ENCODE measurements around the gene NAP1L4.
A peak's percentile ranks its signal among the peaks of the same experiment; 100 is the strongest.

Gene NAP1L4, protein sequence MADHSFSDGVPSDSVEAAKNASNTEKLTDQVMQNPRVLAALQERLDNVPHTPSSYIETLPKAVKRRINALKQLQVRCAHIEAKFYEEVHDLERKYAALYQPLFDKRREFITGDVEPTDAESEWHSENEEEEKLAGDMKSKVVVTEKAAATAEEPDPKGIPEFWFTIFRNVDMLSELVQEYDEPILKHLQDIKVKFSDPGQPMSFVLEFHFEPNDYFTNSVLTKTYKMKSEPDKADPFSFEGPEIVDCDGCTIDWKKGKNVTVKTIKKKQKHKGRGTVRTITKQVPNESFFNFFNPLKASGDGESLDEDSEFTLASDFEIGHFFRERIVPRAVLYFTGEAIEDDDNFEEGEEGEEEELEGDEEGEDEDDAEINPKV

DNA sequence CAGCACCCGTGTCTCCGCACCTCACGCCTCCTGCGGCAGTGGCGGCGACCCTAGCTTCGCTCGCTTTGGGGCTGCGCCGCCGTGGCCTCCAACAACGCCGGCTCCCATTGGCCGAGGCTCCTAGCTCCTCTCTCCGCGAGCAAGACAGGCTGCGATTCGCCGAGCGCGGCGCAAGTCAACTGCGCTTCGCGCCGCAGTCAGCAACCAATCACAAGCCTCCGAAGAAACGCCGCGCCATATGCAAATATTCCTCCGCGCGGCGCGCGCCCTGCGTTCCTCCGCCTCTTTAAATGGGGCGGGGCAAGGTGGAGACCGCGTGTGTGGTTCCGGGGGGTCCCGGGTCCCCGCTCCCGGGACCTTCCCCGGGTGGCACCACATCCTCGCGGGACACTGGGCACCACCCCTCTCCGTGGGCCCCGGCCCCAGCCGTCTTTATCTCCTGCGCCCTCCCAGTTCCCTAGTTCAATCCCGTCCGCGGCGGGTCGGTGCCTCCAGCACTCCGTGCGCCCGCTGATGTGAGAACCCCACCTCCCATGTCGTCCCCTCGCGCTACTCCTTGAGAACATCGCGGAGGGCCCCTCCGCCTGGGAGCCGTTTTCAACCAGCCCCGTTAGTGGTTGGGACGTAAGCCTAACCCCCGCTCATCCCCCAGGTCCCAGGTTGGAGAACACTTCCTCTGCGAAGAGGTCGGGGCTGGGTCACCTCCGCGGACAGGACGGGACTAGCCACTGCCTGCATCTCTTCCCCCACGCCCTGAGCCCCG, at the start of gene NAP1L4:
NAP1L4 (minus strand) TSS at position 96 of the 763 bp plus-strand sequence. CDS start 13,109 bp downstream, outside the sequence.
- DNase-seq = peak; percentile 99

DNA sequence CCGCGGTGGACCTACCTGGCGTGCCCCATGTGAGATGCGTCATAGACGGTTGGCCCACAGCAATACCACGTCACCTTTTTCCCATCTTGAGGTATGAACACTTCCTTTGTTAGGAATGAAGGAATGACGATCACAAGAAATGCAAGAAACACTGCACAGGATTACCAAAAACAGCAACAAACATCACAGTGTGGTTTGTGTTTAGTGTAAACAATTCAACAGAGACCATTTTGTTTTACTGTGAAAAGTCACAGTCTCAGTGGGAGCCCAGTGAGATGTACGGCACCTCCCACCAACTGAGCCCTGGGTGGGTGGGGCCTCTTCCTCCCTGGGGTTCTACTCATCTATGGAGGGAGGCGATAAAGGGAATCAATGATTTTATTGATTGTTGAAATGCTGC, 48.8 kb upstream of the NAP1L4 start:
- DNase-seq = no peak

DNA sequence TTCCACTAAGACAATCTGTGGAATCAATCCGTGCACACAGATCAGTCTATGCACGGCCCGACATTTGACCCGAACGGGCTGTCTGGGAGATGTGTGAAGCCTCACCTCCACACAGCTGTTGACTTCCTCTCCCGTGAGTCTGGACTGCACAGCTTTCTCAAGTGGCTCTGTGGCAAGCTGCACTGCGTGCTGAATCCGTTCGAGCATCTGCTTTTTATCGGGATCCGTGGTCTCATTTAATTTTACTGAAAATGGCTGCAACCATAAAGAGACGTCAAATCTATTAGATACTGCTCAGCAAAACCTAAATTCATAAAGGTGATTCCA, 45.8 kb upstream of the NAP1L4 start:
- DNase-seq = no peak

DNA sequence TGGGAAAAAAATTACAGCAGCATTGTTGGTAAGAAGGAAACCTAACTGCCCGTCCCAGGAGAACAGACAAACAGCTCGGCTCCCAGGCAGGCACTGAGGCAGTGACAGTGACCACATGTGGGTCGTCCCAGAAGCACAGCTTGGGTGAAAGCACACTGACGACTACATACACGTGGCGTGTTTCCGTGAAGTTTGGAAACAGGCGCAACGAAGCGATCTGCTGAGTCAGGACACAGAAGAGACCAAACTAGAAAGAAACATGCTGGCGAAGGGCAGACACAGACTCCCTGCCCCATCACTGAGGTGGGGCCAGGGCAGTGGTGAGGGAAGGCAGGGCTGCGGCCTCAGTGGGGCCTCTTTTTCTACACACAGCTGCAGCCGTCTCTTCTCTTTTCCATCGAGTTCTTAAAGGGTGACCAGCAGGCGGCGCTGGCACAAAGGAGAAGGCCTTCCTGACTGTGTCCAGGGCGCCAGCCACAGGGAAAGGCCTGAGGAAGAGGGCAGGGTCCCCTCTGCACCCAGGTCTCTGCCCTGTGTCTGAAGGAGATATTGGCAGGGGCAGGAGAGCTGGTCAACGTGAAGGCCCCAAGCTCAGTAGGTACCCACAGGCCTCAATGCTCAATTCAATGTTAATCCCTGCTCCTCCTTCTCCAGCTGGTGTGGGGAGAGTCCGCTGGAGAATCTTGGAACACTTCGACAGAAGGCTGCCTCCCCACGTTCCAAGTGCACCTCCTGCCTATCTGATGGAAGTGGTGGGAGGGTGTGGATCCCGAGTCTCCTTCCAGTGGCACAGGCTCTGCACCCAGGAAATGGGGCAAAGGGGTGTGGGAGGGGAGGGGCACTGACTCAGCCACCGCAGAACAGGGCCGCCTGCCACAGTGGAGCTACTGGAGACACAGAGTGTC, 45.2 kb upstream of the NAP1L4 start:
- DNase-seq = peak; percentile 87

DNA sequence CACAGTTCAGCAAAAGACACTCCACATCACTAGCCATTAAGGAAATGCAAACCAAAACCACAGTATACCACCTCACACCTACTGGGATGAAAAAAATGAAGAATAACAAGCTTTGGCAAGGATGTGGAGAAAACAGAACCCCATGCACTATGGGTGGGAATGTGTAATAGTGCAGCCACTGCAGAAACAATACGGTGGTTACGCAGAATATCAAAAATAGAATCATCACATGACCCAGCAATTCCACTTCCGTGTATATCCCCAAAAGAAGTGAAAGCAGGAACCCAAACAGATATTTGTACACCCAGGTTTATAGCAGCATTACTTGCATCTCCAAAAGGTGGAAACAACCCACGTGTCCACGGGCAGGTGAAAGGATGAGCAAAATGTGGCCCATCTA, 44.3 kb upstream of the NAP1L4 start:
- DNase-seq = no peak

DNA sequence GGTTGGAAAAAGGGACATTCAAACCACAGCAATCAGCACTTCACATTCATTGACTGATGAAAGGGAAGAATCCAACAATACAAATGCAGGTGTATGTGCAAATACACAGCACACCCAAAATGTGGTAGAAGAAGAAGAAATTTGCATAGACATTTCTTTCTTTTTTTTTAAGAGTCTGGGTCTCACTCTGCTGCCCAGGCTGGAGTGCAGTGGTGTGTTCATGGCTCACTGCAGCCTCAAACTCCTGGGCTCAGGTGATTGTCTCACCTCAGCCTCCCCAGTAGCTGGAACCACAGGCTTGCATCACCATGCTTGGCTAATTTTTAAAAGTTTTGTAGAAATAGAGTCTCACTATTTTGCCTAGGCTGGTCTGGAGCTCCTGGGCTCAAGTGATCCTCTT, 43.2 kb upstream of the NAP1L4 start:
- no peak for DNase-seq

DNA sequence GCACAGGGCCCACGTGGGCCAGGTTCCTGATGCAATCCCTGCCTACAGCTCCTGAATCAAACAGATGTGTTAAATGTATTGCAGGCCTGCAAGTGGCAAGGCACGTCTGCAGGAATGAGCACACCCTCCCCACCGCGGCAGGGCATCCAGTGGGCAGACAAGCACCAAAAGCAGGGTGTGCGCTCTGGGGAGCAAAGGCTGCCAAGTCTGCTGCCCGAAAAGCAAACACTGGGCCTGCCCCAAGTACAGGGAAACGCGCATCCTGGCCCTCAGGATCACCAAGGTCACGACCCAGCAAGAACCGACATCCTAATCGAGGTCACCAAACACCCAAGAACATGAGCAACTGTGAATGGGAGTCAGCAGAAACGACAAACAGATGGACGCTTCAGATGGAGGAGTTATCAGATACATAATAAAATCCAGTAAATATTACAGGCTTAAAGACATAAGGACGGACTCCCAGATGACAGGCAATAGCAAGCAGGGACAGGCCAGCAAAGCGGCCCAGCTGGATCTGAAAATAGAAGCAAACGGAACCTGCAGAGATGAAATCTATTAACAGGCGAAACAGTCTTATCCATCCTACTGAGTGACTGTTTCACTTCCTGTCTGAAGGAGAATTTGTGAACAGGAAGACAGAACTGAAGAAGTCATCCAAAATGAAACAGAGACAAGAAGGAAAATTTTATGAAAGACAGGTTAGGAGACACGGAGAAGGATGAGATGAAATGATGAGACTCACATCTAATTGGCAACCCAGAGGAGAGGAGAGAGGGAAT, 38.4 kb upstream of the NAP1L4 start:
- peak; percentile 20 for DNase-seq

DNA sequence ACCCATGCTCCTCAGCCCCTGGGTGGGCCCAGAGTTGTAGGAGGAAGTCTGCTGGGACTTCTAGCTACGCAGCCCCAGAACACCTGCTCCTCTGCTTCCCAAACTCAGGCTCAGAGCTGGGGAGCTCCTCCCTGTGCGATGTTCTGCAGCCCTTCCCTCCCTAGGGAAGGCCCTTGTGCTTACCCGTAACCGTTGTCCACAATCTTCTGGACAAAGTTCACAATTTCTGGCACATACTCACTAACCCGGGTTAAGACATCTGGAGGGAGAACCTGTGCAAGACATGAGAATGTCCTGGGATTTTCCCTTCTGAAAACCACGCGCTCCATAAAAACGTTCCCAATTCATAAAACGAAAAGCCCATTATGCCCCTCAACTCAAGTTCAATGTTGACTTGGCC, 36.7 kb upstream of the NAP1L4 start:
- no peak for DNase-seq

DNA sequence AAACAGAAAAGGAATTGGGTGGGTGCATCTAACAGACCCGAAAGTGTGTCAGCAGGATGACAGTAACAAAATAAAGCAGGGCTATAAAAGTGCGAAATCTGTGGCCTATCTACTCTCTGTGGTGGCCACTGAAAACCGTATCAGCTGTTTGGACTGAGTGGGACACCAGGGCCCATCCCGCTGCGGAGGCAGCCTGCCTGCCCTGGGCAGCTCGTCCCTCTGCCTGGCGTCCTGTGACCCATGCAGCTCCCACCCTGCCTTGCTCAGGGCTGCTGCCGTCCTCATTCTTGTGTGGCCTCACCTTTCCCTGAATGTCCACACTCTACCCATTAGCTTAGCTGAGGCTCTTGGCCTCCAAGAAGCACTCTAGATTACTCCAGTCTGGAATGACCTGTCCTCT, 34.7 kb upstream of the NAP1L4 start:
- DNase-seq = no peak

DNA sequence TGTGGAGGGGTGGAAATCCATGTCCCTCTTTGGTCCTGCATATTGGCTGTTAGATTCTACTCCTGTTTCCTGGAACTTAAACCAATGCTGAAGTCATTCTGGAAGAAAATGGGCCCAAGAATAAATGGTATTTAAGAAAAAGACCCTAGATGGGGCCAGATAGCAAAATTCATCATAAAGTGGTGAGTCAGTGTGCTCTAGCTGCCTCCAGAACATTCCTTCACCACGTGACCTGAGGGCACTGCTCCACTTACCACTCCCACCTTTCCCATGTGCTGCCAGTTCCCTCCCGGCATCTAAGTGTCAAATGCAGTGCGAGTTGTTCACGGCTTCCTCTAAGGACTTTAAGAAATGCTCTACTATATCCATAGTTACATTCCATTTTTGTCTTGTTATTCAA, 30.9 kb upstream of the NAP1L4 start:
- DNase-seq = no peak

DNA sequence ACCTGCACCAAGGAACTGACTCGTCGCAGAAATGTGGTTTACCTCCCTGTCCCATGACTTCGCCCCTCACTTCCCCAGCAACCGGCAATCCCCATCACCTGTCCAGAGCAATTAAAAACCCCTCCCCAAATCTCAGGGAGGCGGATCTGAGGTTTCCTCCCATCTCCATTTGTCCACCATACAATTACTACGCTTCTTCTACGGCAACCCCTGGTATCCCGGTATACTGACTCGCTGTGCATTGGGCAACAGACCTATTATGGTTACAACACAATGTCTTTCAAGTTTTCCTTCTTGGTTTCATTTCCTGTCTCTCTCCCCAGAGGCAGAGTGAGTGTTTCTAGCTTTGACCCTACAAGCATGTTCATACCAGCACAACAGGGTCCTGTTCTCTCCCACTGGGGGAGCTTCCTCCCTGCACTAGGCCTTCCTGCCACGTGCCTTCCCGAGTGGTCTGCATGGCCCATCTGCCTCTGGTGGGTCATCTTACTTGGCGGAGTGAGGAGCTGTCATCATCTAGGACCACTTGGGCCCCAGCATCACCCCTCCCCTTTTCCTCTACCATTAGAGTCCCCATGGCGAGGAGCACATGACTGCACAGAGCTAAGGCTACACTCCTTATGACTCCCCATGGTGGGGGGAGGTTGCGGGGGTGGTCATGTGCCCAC, 30.3 kb upstream of the NAP1L4 start:
- peak; percentile 41 for DNase-seq

DNA sequence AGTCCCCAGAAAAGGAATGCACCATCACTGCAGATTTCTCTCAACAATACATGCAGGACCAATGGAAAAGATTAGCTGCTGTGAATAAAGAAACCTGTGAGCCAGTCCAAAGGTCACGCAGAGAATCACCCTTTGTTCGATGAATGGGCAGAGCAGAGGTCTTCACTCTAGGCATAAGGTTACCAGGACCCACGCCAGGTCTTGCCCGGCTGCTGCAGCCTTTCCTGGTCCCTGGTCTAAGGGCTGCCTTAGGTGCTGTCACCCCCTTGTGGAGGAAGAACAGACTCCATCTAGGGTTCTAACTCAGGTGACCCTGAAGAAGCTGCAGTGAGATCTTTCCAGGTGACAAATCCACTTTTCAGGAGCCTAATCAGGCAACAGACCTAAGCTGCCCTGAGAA, 29.0 kb upstream of the NAP1L4 start:
- peak; percentile 70 for DNase-seq

DNA sequence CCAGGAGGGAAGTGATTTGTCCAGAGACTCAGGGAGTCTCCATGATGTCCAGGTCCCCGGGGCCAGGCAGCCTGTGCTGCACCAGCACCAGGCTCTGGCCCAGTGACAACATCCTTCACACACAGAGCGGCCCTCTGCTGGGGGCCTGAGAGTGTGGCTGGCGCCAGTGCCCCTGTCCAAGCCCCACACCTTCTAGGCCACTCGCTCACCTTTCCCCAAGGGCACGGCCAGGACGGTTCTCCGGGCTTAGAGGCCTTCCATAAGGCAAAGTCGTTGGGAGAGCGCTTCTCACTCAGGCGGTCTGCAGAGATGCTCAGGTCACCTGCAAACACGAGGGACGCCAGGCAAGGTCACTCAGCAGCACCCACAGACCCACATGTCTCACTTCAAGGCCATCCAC, 27.9 kb upstream of the NAP1L4 start:
- DNase-seq = no peak

DNA sequence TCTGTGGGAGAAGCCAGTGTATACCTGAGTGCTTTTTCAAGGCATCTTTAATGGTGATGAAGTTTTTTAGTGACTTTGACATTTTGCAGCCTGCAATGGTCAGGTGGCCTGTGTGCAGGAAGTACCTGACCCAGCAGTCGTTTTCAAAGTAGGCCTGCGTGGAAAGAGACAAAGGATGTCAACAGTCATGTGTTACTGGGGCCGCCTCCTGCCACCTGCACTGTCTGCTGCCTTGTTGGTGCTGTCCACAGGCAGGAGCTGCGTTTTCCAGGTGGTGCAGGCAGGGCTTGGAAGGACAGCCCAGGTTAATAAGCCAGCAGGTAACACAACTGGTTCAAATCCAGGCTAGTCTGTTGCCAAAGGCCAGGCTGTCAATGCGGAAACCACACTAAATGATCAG, 26.5 kb upstream of the NAP1L4 start:
- no peak for DNase-seq

DNA sequence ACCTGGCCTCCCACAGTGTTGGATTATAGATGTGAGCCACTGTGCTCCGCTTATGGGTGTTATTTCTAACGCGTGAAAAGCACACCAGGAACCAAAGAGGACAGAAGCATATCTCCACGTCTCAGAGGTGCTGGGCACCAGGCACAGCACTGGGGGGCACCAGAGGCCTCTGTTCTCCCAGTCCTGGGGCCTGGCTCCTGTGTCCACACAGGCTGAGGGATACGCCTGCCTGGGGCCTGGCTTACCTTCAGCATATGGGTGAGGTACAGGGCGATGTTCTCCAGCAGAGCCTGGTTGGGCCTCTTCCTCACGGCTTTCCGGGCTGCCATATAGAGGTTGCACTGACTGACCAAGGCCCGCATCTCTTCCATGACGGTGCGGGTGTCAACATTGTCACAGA, 24.7 kb upstream of the NAP1L4 start:
- peak; percentile 30 for DNase-seq

DNA sequence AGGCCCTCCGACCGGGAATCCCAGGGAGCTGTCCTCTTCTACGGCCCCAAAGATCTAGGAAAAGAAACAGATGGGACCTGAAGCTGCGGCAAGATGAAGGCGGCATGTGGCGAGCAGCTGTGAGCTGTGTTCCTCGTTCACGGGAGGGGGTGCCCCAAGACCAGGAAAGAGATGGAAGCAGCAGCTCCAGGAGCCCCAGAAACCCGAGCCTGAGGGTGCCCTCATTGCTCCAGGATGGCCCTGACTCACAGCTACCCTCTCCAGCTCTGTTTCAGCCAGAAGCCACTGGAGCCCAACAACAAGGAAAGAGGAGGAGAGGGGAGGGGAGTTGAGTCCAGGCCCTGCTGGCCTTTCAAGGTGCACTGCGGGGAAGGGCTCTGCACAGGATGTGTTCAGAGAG, 23.7 kb upstream of the NAP1L4 start:
- DNase-seq = no peak

DNA sequence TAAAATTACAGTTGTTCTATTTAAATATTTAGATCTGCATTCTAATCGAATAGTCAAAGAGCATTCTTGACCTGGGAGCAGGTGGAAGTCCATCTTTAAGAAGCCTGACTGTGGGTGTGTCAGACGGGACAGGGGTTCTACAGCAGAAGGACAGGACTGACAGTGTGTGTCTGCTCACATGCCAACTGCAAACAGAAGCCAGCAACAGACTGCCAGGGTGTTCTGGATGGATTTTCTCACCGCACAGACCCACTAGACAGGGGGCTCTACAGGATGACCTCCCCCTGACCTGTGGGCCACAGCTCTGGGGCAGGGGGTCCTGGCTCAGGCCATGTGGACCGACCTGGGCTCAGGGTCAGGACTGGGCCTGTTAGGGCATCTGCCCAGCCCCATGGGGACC, 22.8 kb upstream of the NAP1L4 start:
- no peak for DNase-seq

DNA sequence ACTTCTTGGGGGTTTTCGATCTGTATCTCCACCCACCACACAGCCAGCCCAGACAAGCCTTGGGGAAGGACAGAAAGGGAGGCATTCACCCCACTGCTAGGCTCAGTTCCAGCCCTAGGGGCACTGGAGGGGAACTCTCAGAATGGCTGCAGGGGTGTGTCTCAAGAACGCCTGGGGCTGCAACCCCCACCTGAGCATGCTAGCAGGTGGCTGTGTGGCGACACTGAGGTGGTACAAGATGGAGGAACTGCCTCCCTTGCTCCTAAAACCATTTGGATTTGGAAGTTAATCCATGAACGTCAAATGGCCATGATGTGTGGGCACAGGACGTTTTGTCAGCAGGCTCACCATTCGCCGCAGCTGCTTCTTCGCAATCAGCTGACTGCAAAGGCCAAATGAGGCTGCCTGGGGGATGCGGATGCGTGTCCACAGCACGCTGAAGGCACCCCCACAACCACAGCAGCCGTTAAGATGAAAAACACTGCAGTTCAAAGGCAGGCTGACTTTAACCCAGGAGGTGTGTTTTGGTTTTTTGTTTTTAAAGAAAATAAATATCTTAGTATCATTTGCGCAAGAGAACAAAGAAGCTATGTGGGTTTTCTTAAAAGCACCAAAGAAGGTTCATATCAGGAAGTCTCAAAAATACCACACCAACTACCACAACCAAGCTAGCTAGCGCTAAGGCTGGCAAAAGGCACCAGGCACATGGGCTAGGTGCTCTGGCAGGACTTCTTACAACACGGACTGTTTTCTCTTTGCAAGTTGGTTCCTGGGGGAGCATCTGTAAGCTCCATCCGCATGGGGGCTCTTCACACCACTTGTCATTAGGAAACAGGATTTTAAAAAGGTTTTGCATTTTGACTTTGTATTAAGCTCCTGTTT, 22.2 kb upstream of the NAP1L4 start:
- no peak for DNase-seq

DNA sequence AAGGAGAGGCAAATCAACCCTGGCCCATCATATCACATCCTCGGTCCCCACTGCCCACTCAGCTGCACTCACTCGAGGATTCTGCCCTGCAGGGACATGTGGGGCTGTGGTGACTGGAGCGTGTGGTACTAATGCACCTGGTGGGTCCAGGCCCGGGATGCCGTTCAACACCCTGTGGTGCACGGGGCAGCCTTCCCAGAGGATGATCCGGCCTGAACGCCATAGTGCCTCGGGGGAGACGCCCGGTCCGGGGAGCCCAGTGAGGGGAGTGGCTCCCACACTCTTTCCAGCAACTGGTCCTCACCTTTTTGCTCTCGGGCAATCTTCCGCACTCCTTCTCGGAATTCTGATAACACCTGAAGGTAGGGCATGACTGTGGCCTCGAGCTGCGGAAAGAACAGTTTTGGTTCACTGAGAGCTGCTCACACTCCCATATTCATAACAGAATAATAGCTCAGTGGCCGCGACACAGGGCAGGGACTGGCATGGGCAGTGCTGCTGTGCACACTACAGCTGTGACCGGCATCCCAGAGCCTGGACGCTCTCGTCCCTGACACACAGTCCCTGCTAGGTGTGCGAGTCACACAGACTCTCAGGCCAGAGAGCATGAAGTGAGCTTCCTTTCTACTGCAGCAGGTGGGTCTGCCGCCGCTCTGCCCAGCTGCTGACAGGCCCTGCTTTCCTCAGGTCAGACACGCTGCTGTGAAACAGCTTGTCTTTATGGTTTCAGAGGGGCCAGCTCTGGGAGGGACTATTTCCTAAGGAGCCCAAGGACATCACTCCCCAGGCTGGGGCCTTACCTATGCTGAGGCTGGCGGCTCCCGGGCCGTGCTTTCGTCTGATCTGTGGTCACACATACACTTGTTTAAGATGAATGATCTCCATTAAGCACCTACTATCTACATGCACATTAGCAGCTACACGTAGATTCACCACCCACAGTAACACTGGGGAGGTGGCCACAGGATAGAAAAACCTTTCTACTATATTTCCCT, 20.1 kb upstream of the NAP1L4 start:
- DNase-seq = no peak

All from hematopoietic multipotent progenitor cell treated with erythropoietin and hydrocortisone succinate and interleukin-3 and kit ligand, for 4 days (in vitro differentiated cells).